Lung (tissue), 12 donors: ENCODE results near the gene SNRPD3. TPM values are rescaled to one million over a fixed set of nuclear protein-coding genes. Genes with fewer than 3 reads are reported as not detected.

Experiments
- ATAC-seq: fragments of 200-7000 bp; cut with Tn5 transposase; one replicate; pipeline ENCODE4 v1.9.1; 2020; ENCODE audit warnings: moderate number of reproducible peaks; ENCODE audit not compliant: insufficient read depth, low FRiP score
- DNase-seq, 3 donors: peaks; one replicate each; pipeline ENCODE4 v3.0.0-alpha.2; 2013 to 2017
- H3K27ac ChIP-seq, 2 donors: one replicate each; pipeline ENCODE4 v1.5.1; 2013; ENCODE audit warnings: mild to moderate bottlenecking in 2 of 2, moderate library complexity in 2 of 2, control low read depth in 1 of 2, inconsistent platforms in 1 of 2, low read depth in 1 of 2, low read length in 1 of 2
- H3K27me3 ChIP-seq, 3 donors: one replicate each; pipeline ENCODE4 v1.5.1; 2013; ENCODE audit warnings: low read length in 2 of 3; ENCODE audit not compliant: control insufficient read depth in 3 of 3, insufficient read depth in 3 of 3
- H3K36me3 ChIP-seq, 4 donors: one replicate each; pipeline ENCODE4 v1.5.1; 2013; ENCODE audit warnings: low read length in 4 of 4, mild to moderate bottlenecking in 1 of 4, moderate library complexity in 1 of 4; ENCODE audit not compliant: control insufficient read depth in 4 of 4, insufficient read depth in 4 of 4
- H3K4me1 ChIP-seq, 5 donors: one replicate each; pipeline ENCODE4 v1.5.1; 2013; ENCODE audit warnings: low read length in 5 of 5, mild to moderate bottlenecking in 2 of 5, moderate library complexity in 1 of 5; ENCODE audit not compliant: control insufficient read depth in 5 of 5, insufficient read depth in 5 of 5
- H3K4me3 ChIP-seq: one replicate; pipeline ENCODE4 v1.5.1; 2013; ENCODE audit warnings: mild to moderate bottlenecking, control low read depth, moderate library complexity
- H3K9ac ChIP-seq, 2 donors: one replicate each; pipeline ENCODE4 v1.5.1; 2013; ENCODE audit warnings: low read length in 2 of 2, control low read depth in 1 of 2; ENCODE audit not compliant: insufficient read depth in 1 of 2
- H3K9me3 ChIP-seq, 4 donors: one replicate each; pipeline ENCODE4 v1.5.1; 2013; ENCODE audit warnings: low read length in 3 of 4, mild to moderate bottlenecking in 1 of 4, moderate library complexity in 1 of 4; ENCODE audit not compliant: control insufficient read depth in 4 of 4, insufficient read depth in 3 of 4
- CTCF ChIP-seq: IDR thresholded peaks from 2 replicates; pipeline ENCODE4 v1.5.1; 2012; ENCODE audit warnings: mild to moderate bottlenecking; ENCODE audit errors: control extremely low read depth, extremely low read depth
- WGBS, 2 donors: extraction: QIAGEN DNeasy Blood & Tissue Kit; methylation state at CpG; one replicate each; pipeline ENCODE4 v1.1.7; 2013; 5-methylcytosine and 5-hydroxymethylcytosine counted together
- polyA plus RNA-seq, 2 donors: library from polyadenylated mRNA; stranded (reverse); fragments of 200-250 nt; gene quantifications; one replicate each; pipeline ENCODE4 v1.2.1, GENCODE V29; 2013
- total RNA-seq, 2 donors: library from RNA; depleted of rRNA in 1 of 2; stranded (reverse); fragments of >200 nt in 1 of 2; gene quantifications; one replicate each; pipeline ENCODE4 v1.2.1, GENCODE V29; 2014 to 2021
- donor health status: control.
- donor health status: control.
- donor health status: Bipolar disorder and iron deficiency.
- donor health status: healthy.
- donor health status: DM: yes; HTN: yes; CAD: no.

The SNRPD3 gene
- total and polyA plus RNA-seq, 4 donors = 76.3 to 193 (median 111) TPM

- no peaks in the 10 kb centered on the region for H3K9me3 ChIP-seq
- ATAC-seq (no peak), DNase-seq (peak in 2 of 3 donors; percentile 5 to 39)
- H3K36me3 ChIP-seq = peaks cover 0 to 4% (median 2%) of the 10 kb centered on the region in 4 donors
- WGBS, 2 donors = 69 to 73% methylated on average over 15 to 16 of the region's 16 CpGs
- H3K4me3 ChIP-seq = no peak overlapping the region
- no peak for TF ChIP-seq CTCF
- peak overlapping the region in 1 of 2 donors; percentile 1 for H3K27ac ChIP-seq
- H3K4me1 ChIP-seq = peaks cover 0 to 28% (median 9%) of the 10 kb centered on the region in 5 donors
- peak overlapping the region in 1 of 2 donors; percentile 13 for H3K9ac ChIP-seq
- H3K27me3 ChIP-seq = no peaks in the 10 kb centered on the region
These were observed 38.2 kb downstream of the SNRPD3 start for GRCh38 chr22:24593836-24594568.

GRCh38 chr22:24594569-24595120, 38.8 kb downstream of the SNRPD3 start:
- DNase-seq = peak in 1 of 3 donors; percentile 37
- H3K27me3 ChIP-seq = no peaks in the 10 kb centered on the region
- H3K4me1 ChIP-seq = peaks cover 0 to 26% (median 9%) of the 10 kb centered on the region in 5 donors
- WGBS, 2 donors = 70 to 86% methylated on average over 7 of the region's 7 CpGs
- ATAC-seq = no peak
- H3K9ac ChIP-seq = no peak overlapping the region
- H3K36me3 ChIP-seq = peaks cover 0 to under 1% (median 0%) of the 10 kb centered on the region in 4 donors
- peak overlapping the region in 1 of 2 donors; percentile 2 for H3K27ac ChIP-seq
- H3K4me3 ChIP-seq = no peak overlapping the region
- H3K9me3 ChIP-seq = no peaks in the 10 kb centered on the region
- no peak for TF ChIP-seq CTCF

- Histone ChIP-seq H3K4me1 (peaks cover 0 to 26% (median 9%) of the 10 kb centered on the region in 5 donors), H3K27ac (no peak overlapping the region), H3K36me3 (no peaks in the 10 kb centered on the region), H3K9me3 (no peaks in the 10 kb centered on the region), H3K9ac (no peak overlapping the region), H3K27me3 (no peaks in the 10 kb centered on the region), H3K4me3 (no peak overlapping the region)
- WGBS, 2 donors = 91 to 95% methylated on average over 6 of the region's 6 CpGs
- ATAC-seq (no peak), DNase-seq (no peak)
- TF ChIP-seq CTCF = no peak
These were observed 39.4 kb downstream of the SNRPD3 start for GRCh38 chr22:24595228-24595627.
